WTC11 (cell line): Measurements from ENCODE around the gene ADARB2. TPM values are rescaled to one million over a fixed set of nuclear protein-coding genes. Genes with fewer than 3 reads are reported as not detected.

Source experiments
- ATAC-seq: fragments of 200-7000 bp; cut with Tn5 transposase; 2 replicates; pipeline ENCODE4 v1.10.0; 2021; ENCODE audit warnings: mild to moderate bottlenecking, moderate library complexity
- CTCF ChIA-PET: fragments of 300-600 bp; sonication (Branson Sonifier 250); formaldehyde crosslinking; loops from one replicate; lab custom pipeline; 2021; ENCODE audit warnings: antibody characterized with exemption; lab: Charles Lee
- POLR2A ChIA-PET: fragments of 350-600 bp; sonication (Branson Sonifier 250); formaldehyde crosslinking; loops from one replicate; lab custom pipeline; 2021; ENCODE audit warnings: antibody characterized with exemption; lab: Charles Lee
- DNase-seq: peaks from one replicate; pipeline ENCODE4 v3.0.0; 2021; ENCODE audit warnings: low spot score
- H3K27ac Mint-ChIP-seq: 2 replicates; pipeline ENCODE4 v1.8.0; 2021; ENCODE audit warnings: mixed read lengths
- H3K27me3 Mint-ChIP-seq: 2 replicates; pipeline ENCODE4 v1.8.0; 2021; ENCODE audit warnings: low read depth, mild to moderate bottlenecking, moderate library complexity, mixed read lengths
- H3K36me3 Mint-ChIP-seq: 2 replicates; pipeline ENCODE4 v1.8.0; 2021; ENCODE audit warnings: mixed read lengths
- H3K4me1 Mint-ChIP-seq: 2 replicates; pipeline ENCODE4 v1.8.0; 2022; ENCODE audit warnings: mixed read lengths
- H3K4me3 Mint-ChIP-seq: 2 replicates; pipeline ENCODE4 v1.8.0; 2021; ENCODE audit warnings: mild to moderate bottlenecking, moderate library complexity, mixed read lengths
- H3K9me3 Mint-ChIP-seq: 2 replicates; pipeline ENCODE4 v1.8.0; 2021; ENCODE audit warnings: mixed read lengths
- ATF1 ChIP-seq: sonication (generic); formaldehyde crosslinking; IDR thresholded peaks from 2 replicates; pipeline ENCODE4 v1.8.1; 2023; ENCODE audit warnings: mild to moderate bottlenecking, moderate library complexity, missing genetic modification reagents
- ELF4 ChIP-seq: sonication (generic); formaldehyde crosslinking; IDR thresholded peaks from 2 replicates; pipeline ENCODE4 v1.8.1; 2022; ENCODE audit warnings: low read depth, mild to moderate bottlenecking, moderate library complexity, missing genetic modification reagents
- ESRRA ChIP-seq: sonication (generic); formaldehyde crosslinking; IDR thresholded peaks from 2 replicates; pipeline ENCODE4 v1.8.1; 2022; ENCODE audit warnings: mild to moderate bottlenecking, missing genetic modification reagents, borderline replicate concordance
- ETV6 ChIP-seq: sonication (generic); formaldehyde crosslinking; IDR thresholded peaks from 2 replicates; pipeline ENCODE4 v1.8.1; 2022; ENCODE audit warnings: mild to moderate bottlenecking, missing genetic modification reagents
- KAT7 ChIP-seq: sonication (generic); formaldehyde crosslinking; IDR thresholded peaks from 2 replicates; pipeline ENCODE4 v1.8.1; 2023; ENCODE audit warnings: missing genetic modification reagents, mild to moderate bottlenecking, borderline replicate concordance
- NFYB ChIP-seq: sonication (generic); formaldehyde crosslinking; conservative IDR thresholded peaks from 2 replicates; pipeline ENCODE4 v1.8.0; 2022; ENCODE audit warnings: low read depth, missing genetic modification reagents
- NR2C2 ChIP-seq: sonication (generic); formaldehyde crosslinking; IDR thresholded peaks from 2 replicates; pipeline ENCODE4 v1.8.0; 2022; ENCODE audit warnings: mild to moderate bottlenecking, missing genetic modification reagents
- NR3C1 ChIP-seq: sonication (generic); formaldehyde crosslinking; conservative IDR thresholded peaks from 2 replicates; pipeline ENCODE4 v1.8.1; 2023; ENCODE audit warnings: low read depth, mild to moderate bottlenecking, missing genetic modification reagents
- TEAD4 ChIP-seq: sonication (generic); formaldehyde crosslinking; IDR thresholded peaks from 2 replicates; pipeline ENCODE4 v1.8.0; 2022; ENCODE audit warnings: mild to moderate bottlenecking, missing genetic modification reagents
- TP53 ChIP-seq: sonication (generic); formaldehyde crosslinking; IDR thresholded peaks from 2 replicates; pipeline ENCODE4 v1.8.1; 2023; ENCODE audit warnings: mild to moderate bottlenecking, missing genetic modification reagents
- ZNF138 ChIP-seq: sonication (generic); formaldehyde crosslinking; conservative IDR thresholded peaks from 2 replicates; pipeline ENCODE4 v1.8.1; 2022; ENCODE audit warnings: mild to moderate bottlenecking, moderate library complexity, missing genetic modification reagents
- ZNF219 ChIP-seq: sonication (generic); formaldehyde crosslinking; IDR thresholded peaks from 2 replicates; pipeline ENCODE4 v1.8.0; 2023; ENCODE audit warnings: missing genetic modification reagents, mild to moderate bottlenecking, borderline replicate concordance
- total RNA-seq: library from RNA; stranded (reverse); gene quantifications from 3 replicates; pipeline ENCODE4 v1.2.3, GENCODE V29; 2021
- TF ChIP-seq, protein P1 (sequence below): sonication (generic); formaldehyde crosslinking; IDR thresholded peaks from 2 replicates; pipeline ENCODE4 v1.8.1; 2022; ENCODE audit warnings: mild to moderate bottlenecking, missing genetic modification reagents, moderate library complexity, borderline replicate concordance
- TF ChIP-seq, protein P2 (sequence below): fragments of 250-450 bp; sonication (Bioruptor Pico); IDR thresholded peaks from 2 replicates; pipeline ENCODE4 v1.9.0; 2021; ENCODE audit warnings: mild to moderate bottlenecking
- TF ChIP-seq, protein P3 (sequence below): sonication (generic); formaldehyde crosslinking; IDR thresholded peaks from 2 replicates; pipeline ENCODE4 v1.8.0; 2022; ENCODE audit warnings: missing genetic modification reagents
- TF ChIP-seq, protein P4 (sequence below): sonication (generic); formaldehyde crosslinking; IDR thresholded peaks from 2 replicates; pipeline ENCODE4 v1.8.0; 2022; ENCODE audit warnings: mild to moderate bottlenecking, missing genetic modification reagents
- TF ChIP-seq, protein P5 (sequence below): sonication (generic); formaldehyde crosslinking; IDR thresholded peaks from 2 replicates; pipeline ENCODE4 v1.8.0; 2022; ENCODE audit warnings: mild to moderate bottlenecking, missing genetic modification reagents
- TF ChIP-seq, protein P6 (sequence below): fragments of 250-450 bp; sonication (Bioruptor Pico); IDR thresholded peaks from 2 replicates; pipeline ENCODE4 v1.9.0; 2021; ENCODE audit warnings: mild to moderate bottlenecking
- TF ChIP-seq, protein P7 (sequence below): sonication (generic); formaldehyde crosslinking; IDR thresholded peaks from 2 replicates; pipeline ENCODE4 v1.8.0; 2022; ENCODE audit warnings: mild to moderate bottlenecking, missing genetic modification reagents
- TF ChIP-seq, protein P8 (sequence below): sonication (generic); formaldehyde crosslinking; IDR thresholded peaks from 2 replicates; pipeline ENCODE4 v1.8.1; 2023; ENCODE audit warnings: mild to moderate bottlenecking, missing genetic modification reagents

Gene ADARB2
- total RNA-seq, 1 experiment from 2014 or later, result 3.7 TPM

DNA sequence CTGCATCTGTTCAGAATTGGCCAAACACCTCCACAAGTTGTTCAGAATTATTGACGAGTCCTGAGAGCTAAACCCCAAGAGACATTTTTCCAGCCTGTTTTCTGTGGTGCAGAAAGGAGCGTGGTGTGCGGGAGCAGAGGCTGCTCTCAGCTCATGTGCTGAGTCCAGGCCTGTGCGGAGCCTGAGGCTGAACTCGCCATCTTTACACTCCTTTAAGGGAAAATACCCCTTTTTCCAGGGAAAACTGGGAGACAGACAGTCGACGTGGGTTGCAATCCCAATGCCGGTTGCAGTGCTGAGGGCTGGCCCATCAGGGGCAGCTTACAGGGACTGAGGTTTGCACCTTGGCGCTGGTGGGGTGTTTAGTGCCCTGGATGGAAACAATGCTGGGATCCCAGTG, 112.2 kb downstream of the ADARB2 start:
- TF ChIP-seq, protein P1, sequence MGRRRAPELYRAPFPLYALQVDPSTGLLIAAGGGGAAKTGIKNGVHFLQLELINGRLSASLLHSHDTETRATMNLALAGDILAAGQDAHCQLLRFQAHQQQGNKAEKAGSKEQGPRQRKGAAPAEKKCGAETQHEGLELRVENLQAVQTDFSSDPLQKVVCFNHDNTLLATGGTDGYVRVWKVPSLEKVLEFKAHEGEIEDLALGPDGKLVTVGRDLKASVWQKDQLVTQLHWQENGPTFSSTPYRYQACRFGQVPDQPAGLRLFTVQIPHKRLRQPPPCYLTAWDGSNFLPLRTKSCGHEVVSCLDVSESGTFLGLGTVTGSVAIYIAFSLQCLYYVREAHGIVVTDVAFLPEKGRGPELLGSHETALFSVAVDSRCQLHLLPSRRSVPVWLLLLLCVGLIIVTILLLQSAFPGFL (CRISPR knock-in tag), result no peak
- TF ChIP-seq ZNF138 (CRISPR knock-in tag) (no peak), KAT7 (no peak), TEAD4 (CRISPR knock-in tag) (no peak)
- TF ChIP-seq, protein P2, sequence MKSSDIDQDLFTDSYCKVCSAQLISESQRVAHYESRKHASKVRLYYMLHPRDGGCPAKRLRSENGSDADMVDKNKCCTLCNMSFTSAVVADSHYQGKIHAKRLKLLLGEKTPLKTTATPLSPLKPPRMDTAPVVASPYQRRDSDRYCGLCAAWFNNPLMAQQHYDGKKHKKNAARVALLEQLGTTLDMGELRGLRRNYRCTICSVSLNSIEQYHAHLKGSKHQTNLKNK, result no peak
- TF ChIP-seq, protein P3, sequence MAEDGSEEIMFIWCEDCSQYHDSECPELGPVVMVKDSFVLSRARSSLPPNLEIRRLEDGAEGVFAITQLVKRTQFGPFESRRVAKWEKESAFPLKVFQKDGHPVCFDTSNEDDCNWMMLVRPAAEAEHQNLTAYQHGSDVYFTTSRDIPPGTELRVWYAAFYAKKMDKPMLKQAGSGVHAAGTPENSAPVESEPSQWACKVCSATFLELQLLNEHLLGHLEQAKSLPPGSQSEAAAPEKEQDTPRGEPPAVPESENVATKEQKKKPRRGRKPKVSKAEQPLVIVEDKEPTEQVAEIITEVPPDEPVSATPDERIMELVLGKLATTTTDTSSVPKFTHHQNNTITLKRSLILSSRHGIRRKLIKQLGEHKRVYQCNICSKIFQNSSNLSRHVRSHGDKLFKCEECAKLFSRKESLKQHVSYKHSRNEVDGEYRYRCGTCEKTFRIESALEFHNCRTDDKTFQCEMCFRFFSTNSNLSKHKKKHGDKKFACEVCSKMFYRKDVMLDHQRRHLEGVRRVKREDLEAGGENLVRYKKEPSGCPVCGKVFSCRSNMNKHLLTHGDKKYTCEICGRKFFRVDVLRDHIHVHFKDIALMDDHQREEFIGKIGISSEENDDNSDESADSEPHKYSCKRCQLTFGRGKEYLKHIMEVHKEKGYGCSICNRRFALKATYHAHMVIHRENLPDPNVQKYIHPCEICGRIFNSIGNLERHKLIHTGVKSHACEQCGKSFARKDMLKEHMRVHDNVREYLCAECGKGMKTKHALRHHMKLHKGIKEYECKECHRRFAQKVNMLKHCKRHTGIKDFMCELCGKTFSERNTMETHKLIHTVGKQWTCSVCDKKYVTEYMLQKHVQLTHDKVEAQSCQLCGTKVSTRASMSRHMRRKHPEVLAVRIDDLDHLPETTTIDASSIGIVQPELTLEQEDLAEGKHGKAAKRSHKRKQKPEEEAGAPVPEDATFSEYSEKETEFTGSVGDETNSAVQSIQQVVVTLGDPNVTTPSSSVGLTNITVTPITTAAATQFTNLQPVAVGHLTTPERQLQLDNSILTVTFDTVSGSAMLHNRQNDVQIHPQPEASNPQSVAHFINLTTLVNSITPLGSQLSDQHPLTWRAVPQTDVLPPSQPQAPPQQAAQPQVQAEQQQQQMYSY (CRISPR knock-in tag), result no peak
- TF ChIP-seq, protein P4, sequence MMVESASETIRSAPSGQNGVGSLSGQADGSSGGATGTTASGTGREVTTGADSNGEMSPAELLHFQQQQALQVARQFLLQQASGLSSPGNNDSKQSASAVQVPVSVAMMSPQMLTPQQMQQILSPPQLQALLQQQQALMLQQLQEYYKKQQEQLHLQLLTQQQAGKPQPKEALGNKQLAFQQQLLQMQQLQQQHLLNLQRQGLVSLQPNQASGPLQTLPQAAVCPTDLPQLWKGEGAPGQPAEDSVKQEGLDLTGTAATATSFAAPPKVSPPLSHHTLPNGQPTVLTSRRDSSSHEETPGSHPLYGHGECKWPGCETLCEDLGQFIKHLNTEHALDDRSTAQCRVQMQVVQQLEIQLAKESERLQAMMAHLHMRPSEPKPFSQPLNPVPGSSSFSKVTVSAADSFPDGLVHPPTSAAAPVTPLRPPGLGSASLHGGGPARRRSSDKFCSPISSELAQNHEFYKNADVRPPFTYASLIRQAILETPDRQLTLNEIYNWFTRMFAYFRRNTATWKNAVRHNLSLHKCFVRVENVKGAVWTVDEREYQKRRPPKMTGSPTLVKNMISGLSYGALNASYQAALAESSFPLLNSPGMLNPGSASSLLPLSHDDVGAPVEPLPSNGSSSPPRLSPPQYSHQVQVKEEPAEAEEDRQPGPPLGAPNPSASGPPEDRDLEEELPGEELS, result no peak
- ChIA-PET POLR2A (no interaction called here), CTCF (no interaction called here)
- ATAC-seq (no peak), DNase-seq (no peak)
- peaks cover 2% of the 10 kb centered on the region for H3K9me3 Mint-ChIP-seq
- H3K27ac Mint-ChIP-seq, result 0 out of 2 replicates have a peak overlapping the region, but pooled peaks have one; percentile 19
- H3K27me3 Mint-ChIP-seq, result peaks cover 3% of the 10 kb centered on the region; the same call in 1 of the 2 replicates
- H3K4me1 Mint-ChIP-seq, result peaks cover 7% of the 10 kb centered on the region
- H3K36me3 Mint-ChIP-seq, result no peaks in the 10 kb centered on the region
- no peak overlapping the region for H3K4me3 Mint-ChIP-seq

DNA sequence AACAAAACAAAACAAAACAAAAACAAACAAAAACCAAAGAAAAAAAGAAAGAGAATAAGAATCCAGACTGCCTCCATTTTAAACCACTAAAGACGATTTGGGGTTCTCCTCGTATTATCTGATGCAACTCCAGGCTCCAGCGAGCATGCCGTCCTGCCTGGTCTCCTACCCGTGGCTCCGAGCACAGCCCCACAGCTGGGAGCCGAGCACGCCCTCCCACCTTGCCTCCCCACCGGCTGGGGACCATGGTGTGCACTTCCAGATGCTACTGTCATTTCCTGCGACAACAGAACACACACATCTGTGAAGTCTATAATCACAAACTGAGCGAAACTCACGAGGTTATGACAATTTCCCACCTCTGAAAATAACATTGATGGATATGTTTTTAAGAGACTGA, 113.1 kb downstream of the ADARB2 start:
- no peak overlapping the region for H3K27ac Mint-ChIP-seq
- TF ChIP-seq ETV6 (CRISPR knock-in tag), result no peak
- TF ChIP-seq ZNF219 (CRISPR knock-in tag), result no peak
- TF ChIP-seq ESRRA (CRISPR knock-in tag), result no peak
- no peak for TF ChIP-seq NR3C1 (CRISPR knock-in tag)
- TF ChIP-seq ELF4 (CRISPR knock-in tag), result no peak
- no peak for TF ChIP-seq ATF1 (CRISPR knock-in tag)
- TF ChIP-seq, protein P5, sequence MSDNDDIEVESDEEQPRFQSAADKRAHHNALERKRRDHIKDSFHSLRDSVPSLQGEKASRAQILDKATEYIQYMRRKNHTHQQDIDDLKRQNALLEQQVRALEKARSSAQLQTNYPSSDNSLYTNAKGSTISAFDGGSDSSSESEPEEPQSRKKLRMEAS (CRISPR knock-in tag), result no peak
- TF ChIP-seq, all 79 proteins: peak for 0
- CTCF ChIA-PET, result no interaction called here
- Mint-ChIP-seq H3K27me3 (peaks cover 3% of the 10 kb centered on the region; the same call in 1 of the 2 replicates), H3K4me1 (no peaks in the 10 kb centered on the region), H3K9me3 (peaks cover 8% of the 10 kb centered on the region), H3K4me3 (no peak overlapping the region), H3K36me3 (no peaks in the 10 kb centered on the region; the same call in 1 of the 2 replicates)
- DNase-seq (no peak), ATAC-seq (no peak)
- POLR2A ChIA-PET, result no interaction called here

DNA sequence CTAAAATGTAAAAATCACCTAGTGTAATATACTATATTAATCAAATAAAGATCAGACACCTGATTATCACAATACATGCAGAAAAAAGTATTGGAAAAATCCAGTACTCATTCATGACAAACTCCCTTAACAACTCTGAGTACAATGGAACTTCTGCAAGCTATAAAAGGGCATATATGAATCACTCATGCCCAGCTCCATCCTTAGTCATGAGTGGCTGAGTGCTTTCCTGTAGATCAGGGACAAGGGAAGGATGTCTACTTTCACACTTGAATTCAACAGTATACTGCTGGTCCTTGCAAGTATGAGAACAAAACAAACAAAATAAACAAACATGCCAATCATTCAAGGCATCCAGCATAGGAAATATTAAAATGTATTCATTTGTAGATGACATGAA, 116.5 kb downstream of the ADARB2 start:
- ChIA-PET POLR2A (no interaction called here), CTCF (no interaction called here)
- ATAC-seq (no peak), DNase-seq (no peak)
- Mint-ChIP-seq H3K36me3 (peaks cover 9% of the 10 kb centered on the region), H3K4me3 (no peak overlapping the region), H3K4me1 (peaks cover 15% of the 10 kb centered on the region), H3K27me3 (peaks cover 3% of the 10 kb centered on the region; the same call in 1 of the 2 replicates), H3K9me3 (peaks cover 16% of the 10 kb centered on the region), H3K27ac (no peak overlapping the region)
- no peak for TF ChIP-seq NR2C2 (CRISPR knock-in tag)
- TF ChIP-seq, protein P6, sequence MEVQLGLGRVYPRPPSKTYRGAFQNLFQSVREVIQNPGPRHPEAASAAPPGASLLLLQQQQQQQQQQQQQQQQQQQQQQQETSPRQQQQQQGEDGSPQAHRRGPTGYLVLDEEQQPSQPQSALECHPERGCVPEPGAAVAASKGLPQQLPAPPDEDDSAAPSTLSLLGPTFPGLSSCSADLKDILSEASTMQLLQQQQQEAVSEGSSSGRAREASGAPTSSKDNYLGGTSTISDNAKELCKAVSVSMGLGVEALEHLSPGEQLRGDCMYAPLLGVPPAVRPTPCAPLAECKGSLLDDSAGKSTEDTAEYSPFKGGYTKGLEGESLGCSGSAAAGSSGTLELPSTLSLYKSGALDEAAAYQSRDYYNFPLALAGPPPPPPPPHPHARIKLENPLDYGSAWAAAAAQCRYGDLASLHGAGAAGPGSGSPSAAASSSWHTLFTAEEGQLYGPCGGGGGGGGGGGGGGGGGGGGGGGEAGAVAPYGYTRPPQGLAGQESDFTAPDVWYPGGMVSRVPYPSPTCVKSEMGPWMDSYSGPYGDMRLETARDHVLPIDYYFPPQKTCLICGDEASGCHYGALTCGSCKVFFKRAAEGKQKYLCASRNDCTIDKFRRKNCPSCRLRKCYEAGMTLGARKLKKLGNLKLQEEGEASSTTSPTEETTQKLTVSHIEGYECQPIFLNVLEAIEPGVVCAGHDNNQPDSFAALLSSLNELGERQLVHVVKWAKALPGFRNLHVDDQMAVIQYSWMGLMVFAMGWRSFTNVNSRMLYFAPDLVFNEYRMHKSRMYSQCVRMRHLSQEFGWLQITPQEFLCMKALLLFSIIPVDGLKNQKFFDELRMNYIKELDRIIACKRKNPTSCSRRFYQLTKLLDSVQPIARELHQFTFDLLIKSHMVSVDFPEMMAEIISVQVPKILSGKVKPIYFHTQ (CRISPR knock-in tag), result no peak
- TF ChIP-seq, protein P7, sequence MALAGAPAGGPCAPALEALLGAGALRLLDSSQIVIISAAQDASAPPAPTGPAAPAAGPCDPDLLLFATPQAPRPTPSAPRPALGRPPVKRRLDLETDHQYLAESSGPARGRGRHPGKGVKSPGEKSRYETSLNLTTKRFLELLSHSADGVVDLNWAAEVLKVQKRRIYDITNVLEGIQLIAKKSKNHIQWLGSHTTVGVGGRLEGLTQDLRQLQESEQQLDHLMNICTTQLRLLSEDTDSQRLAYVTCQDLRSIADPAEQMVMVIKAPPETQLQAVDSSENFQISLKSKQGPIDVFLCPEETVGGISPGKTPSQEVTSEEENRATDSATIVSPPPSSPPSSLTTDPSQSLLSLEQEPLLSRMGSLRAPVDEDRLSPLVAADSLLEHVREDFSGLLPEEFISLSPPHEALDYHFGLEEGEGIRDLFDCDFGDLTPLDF, result no peak
- no peak for TF ChIP-seq TP53
- no peak for TF ChIP-seq NFYB (CRISPR knock-in tag)
- TF ChIP-seq, protein P8, sequence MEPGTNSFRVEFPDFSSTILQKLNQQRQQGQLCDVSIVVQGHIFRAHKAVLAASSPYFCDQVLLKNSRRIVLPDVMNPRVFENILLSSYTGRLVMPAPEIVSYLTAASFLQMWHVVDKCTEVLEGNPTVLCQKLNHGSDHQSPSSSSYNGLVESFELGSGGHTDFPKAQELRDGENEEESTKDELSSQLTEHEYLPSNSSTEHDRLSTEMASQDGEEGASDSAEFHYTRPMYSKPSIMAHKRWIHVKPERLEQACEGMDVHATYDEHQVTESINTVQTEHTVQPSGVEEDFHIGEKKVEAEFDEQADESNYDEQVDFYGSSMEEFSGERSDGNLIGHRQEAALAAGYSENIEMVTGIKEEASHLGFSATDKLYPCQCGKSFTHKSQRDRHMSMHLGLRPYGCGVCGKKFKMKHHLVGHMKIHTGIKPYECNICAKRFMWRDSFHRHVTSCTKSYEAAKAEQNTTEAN (CRISPR knock-in tag), result no peak
